Natural killer cell (primary cell): Measurements from ENCODE around the gene LRP1B. TPM values are rescaled to one million over a fixed set of nuclear protein-coding genes. Genes with fewer than 3 reads are reported as not detected.

Experiments
- ATAC-seq, 3 donors: fragments of 150-1000 bp in 2 of 3; fragments of 200-7000 bp in 1 of 3; cut with Tn5 transposase; 1 replicate in 1 of 3; 2 replicates in 2 of 3; pipeline ENCODE4 v1.10.0; 2021; ENCODE audit warnings: mild to moderate bottlenecking in 2 of 3, moderate library complexity in 2 of 3
- DNase-seq, 2 donors: peaks; one replicate each; pipeline versions ENCODE4 v3.0.0 to v3.0.0-alpha.2; 2013 to 2021; ENCODE audit warnings: mixed read lengths in 1 of 2
- H3K27ac ChIP-seq: one replicate; pipeline ENCODE4 v1.5.1; 2013; ENCODE audit warnings: mild to moderate bottlenecking, low read length
- H3K27me3 ChIP-seq: one replicate; pipeline ENCODE4 v1.6.1; 2013; ENCODE audit warnings: low read length; ENCODE audit not compliant: control insufficient read depth, insufficient read depth
- H3K36me3 ChIP-seq: one replicate; pipeline ENCODE4 v1.6.1; 2013; ENCODE audit warnings: low read length; ENCODE audit not compliant: control insufficient read depth, insufficient read depth
- H3K4me1 ChIP-seq: one replicate; pipeline ENCODE4 v1.6.1; 2013; ENCODE audit warnings: low read length; ENCODE audit not compliant: control insufficient read depth, insufficient read depth
- H3K4me3 ChIP-seq: one replicate; pipeline ENCODE4 v1.5.1; 2013; ENCODE audit warnings: low read length
- H3K9me3 ChIP-seq: one replicate; pipeline ENCODE4 v1.6.1; 2013; ENCODE audit warnings: low read length; ENCODE audit not compliant: control insufficient read depth, insufficient read depth
- H3K27ac Mint-ChIP-seq, 2 donors: one replicate each; pipeline ENCODE4 v1.8.0; 2022; ENCODE audit warnings: mild to moderate bottlenecking in 2 of 2, mixed read lengths in 2 of 2, moderate library complexity in 1 of 2
- H3K27me3 Mint-ChIP-seq, 2 donors: one replicate each; pipeline ENCODE4 v1.8.0; 2022; ENCODE audit warnings: low read depth in 2 of 2, mixed read lengths in 2 of 2
- H3K36me3 Mint-ChIP-seq: one replicate; pipeline ENCODE4 v1.8.0; 2022; ENCODE audit warnings: mixed read lengths
- H3K4me1 Mint-ChIP-seq, 2 donors: one replicate each; pipeline ENCODE4 v1.8.0; 2022; ENCODE audit warnings: mixed read lengths in 2 of 2
- H3K4me3 Mint-ChIP-seq: one replicate; pipeline ENCODE4 v1.8.0; 2022; ENCODE audit warnings: mild to moderate bottlenecking, moderate library complexity, mixed read lengths
- H3K9me3 Mint-ChIP-seq, 2 donors: one replicate each; pipeline ENCODE4 v1.8.0; 2022; ENCODE audit warnings: mixed read lengths in 2 of 2
- CTCF ChIP-seq: fragments of 200-600 bp; IDR thresholded peaks from one replicate; pipeline ENCODE4 v1.8.0; 2022; ENCODE audit warnings: antibody characterized with exemption
- WGBS: methylation state at CpG from one replicate; pipeline ENCODE4 v1.1.7; 2013; ENCODE audit warnings: missing lambda C conversion rate; ENCODE audit not compliant: insufficient coverage; 5-methylcytosine and 5-hydroxymethylcytosine counted together
- intact Hi-C: fragments of 100-400 bp; cut with micrococcal nuclease; formaldehyde crosslinking; loops from one replicate; pipeline ENCODE4 v1.14.2; 2022
- total RNA-seq, 4 donors: library from RNA; stranded (reverse); fragments of 120-200 nt in 1 of 4; gene quantifications; one replicate each; pipeline versions ENCODE4 v1.2.3 to v1.2.4, GENCODE V29; 2013 to 2022

Gene LRP1B
- total RNA-seq, 3 donors from 2014 or later (not counting 1 experiment from before 2014, with no cell fraction given), result 0.05 TPM; not detected in 2

- ATAC-seq, result no peak
- H3K27ac ChIP-seq, result no peak overlapping the region
Observed at GRCh38 chr2:142140434-142140845, 9.6 kb upstream of the LRP1B start.

GRCh38 chr2:142139384-142139783, 8.6 kb upstream of the LRP1B start:
- Mint-ChIP-seq H3K27me3 (no peaks in the 10 kb centered on the region), H3K4me3 (no peak overlapping the region), H3K4me1 (no peaks in the 10 kb centered on the region), H3K9me3 (peaks cover 3 to 8% of the 10 kb centered on the region in 2 donors), H3K27ac (no peak overlapping the region), H3K36me3 (no peaks in the 10 kb centered on the region)
- ATAC-seq (no peak), DNase-seq (no peak)
- Histone ChIP-seq H3K36me3 (no peaks in the 10 kb centered on the region), H3K27me3 (no peaks in the 10 kb centered on the region), H3K4me1 (no peaks in the 10 kb centered on the region), H3K9me3 (no peaks in the 10 kb centered on the region), H3K4me3 (no peak overlapping the region), H3K27ac (no peak overlapping the region)
- no peak for TF ChIP-seq CTCF
- intact Hi-C loops, result no loop called here
- WGBS, result 94% methylated on average over 4 of the region's 4 CpGs

More at GRCh38 chr2:142140434-142140845, 9.6 kb upstream of the LRP1B start:
- Mint-ChIP-seq H3K4me3 (no peak overlapping the region), H3K36me3 (no peaks in the 10 kb centered on the region), H3K4me1 (no peaks in the 10 kb centered on the region), H3K27ac (no peak overlapping the region), H3K9me3 (peaks cover 0 to 4% of the 10 kb centered on the region in 2 donors), H3K27me3 (no peaks in the 10 kb centered on the region)
- no CpG with 5 or more reads among the region's 2 CpGs for WGBS
- Histone ChIP-seq H3K4me1 (no peaks in the 10 kb centered on the region), H3K9me3 (no peaks in the 10 kb centered on the region), H3K36me3 (no peaks in the 10 kb centered on the region), H3K27me3 (no peaks in the 10 kb centered on the region), H3K4me3 (no peak overlapping the region)
- TF ChIP-seq CTCF, result no peak
- no peak for DNase-seq
- intact Hi-C loops, result no loop called here

GRCh38 chr2:142136571-142136970, 5.8 kb upstream of the LRP1B start:
- DNase-seq (no peak), ATAC-seq (no peak)
- Histone ChIP-seq H3K27ac (no peak overlapping the region), H3K27me3 (no peaks in the 10 kb centered on the region), H3K9me3 (no peaks in the 10 kb centered on the region), H3K36me3 (no peaks in the 10 kb centered on the region), H3K4me3 (no peak overlapping the region), H3K4me1 (no peaks in the 10 kb centered on the region)
- intact Hi-C loops, result no loop called here
- H3K27ac Mint-ChIP-seq, result no peak overlapping the region
- H3K4me3 Mint-ChIP-seq, result no peak overlapping the region
- peaks cover 3 to 5% of the 10 kb centered on the region in 2 donors for H3K9me3 Mint-ChIP-seq
- H3K36me3 Mint-ChIP-seq, result no peaks in the 10 kb centered on the region
- no peak for TF ChIP-seq CTCF
- H3K4me1 Mint-ChIP-seq, result no peaks in the 10 kb centered on the region
- peaks cover 0 to 7% of the 10 kb centered on the region in 2 donors for H3K27me3 Mint-ChIP-seq

GRCh38 chr2:142134911-142135310, 4.1 kb upstream of the LRP1B start:
- H3K27me3 Mint-ChIP-seq, result peaks cover 8 to 23% of the 10 kb centered on the region in 2 donors
- DNase-seq (no peak), ATAC-seq (no peak)
- TF ChIP-seq CTCF, result no peak
- no peaks in the 10 kb centered on the region for H3K36me3 ChIP-seq
- H3K27ac ChIP-seq, result no peak overlapping the region
- no peaks in the 10 kb centered on the region for H3K9me3 ChIP-seq
- no peak overlapping the region for H3K4me3 Mint-ChIP-seq
- intact Hi-C loops, result no loop called here
- H3K27me3 ChIP-seq, result peaks cover 3% of the 10 kb centered on the region
- H3K4me1 Mint-ChIP-seq, result peaks cover 8 to 11% of the 10 kb centered on the region in 2 donors
- no peak overlapping the region for H3K27ac Mint-ChIP-seq
- 94% methylated on average over 3 of the region's 3 CpGs for WGBS
- H3K4me3 ChIP-seq, result no peak overlapping the region
- H3K9me3 Mint-ChIP-seq, result peaks cover 3 to 5% of the 10 kb centered on the region in 2 donors
- H3K36me3 Mint-ChIP-seq, result no peaks in the 10 kb centered on the region
- peaks cover 3% of the 10 kb centered on the region for H3K4me1 ChIP-seq
